Measurements from ENCODE around the gene RCVRN. TPM values are rescaled to one million over a fixed set of nuclear protein-coding genes. Genes with fewer than 3 reads are reported as not detected.

Gene RCVRN
- total RNA-seq, 1 experiment from 2014 or later = not detected

DNA sequence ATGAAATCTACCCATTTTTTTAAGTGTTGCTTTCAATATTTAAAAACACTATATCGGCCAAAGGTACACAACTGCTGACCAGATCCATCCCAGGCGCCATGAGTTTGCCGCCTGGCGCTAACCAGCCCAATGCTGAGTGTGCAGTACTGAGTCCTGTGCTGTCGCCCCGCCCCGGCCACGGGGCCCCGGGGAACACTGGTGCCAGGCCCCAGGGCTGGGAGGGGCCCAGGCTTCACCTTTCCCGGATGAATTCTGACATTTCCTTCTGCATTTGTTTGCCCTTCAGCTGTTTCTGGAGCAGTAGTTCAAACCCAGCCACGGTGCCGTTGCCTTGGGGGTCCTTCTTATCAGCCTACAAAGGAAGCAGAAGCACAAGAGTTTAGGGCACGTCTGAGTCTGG, 37.8 kb upstream of the RCVRN start:
- H3K56ac ChIP-seq (ENCODE audit: insufficient read length, low read depth, low read length) = no peak overlapping the region
- no peaks in the 10 kb centered on the region for H3K27me3 ChIP-seq (ENCODE audit: insufficient read depth, low read length)
- peaks cover 2% of the 10 kb centered on the region for H3K27me3 Mint-ChIP-seq (ENCODE audit: low read depth)
- no peak overlapping the region for H3K9ac ChIP-seq (ENCODE audit: extremely low read depth, insufficient read length, low read length)
- no peak overlapping the region for H2AFZ ChIP-seq (ENCODE audit: low read length)
- H2BK20ac ChIP-seq (ENCODE audit: low read depth, low read length, poor library complexity, severe bottlenecking) = no peak overlapping the region
- no peak overlapping the region for H2BK5ac ChIP-seq (ENCODE audit: insufficient read length, low read length)
- no peak overlapping the region for H2BK120ac ChIP-seq (ENCODE audit: low read depth, low read length, poor library complexity, severe bottlenecking)
- H4K20me1 ChIP-seq (ENCODE audit: control insufficient read depth, insufficient read depth, insufficient read length) = no peaks in the 10 kb centered on the region
- TF ChIP-seq, protein P1, sequence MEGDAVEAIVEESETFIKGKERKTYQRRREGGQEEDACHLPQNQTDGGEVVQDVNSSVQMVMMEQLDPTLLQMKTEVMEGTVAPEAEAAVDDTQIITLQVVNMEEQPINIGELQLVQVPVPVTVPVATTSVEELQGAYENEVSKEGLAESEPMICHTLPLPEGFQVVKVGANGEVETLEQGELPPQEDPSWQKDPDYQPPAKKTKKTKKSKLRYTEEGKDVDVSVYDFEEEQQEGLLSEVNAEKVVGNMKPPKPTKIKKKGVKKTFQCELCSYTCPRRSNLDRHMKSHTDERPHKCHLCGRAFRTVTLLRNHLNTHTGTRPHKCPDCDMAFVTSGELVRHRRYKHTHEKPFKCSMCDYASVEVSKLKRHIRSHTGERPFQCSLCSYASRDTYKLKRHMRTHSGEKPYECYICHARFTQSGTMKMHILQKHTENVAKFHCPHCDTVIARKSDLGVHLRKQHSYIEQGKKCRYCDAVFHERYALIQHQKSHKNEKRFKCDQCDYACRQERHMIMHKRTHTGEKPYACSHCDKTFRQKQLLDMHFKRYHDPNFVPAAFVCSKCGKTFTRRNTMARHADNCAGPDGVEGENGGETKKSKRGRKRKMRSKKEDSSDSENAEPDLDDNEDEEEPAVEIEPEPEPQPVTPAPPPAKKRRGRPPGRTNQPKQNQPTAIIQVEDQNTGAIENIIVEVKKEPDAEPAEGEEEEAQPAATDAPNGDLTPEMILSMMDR (conservative IDR thresholded peaks at IDR 0.05) = no peak
- no peak overlapping the region for H2BK12ac ChIP-seq (ENCODE audit: insufficient read length, low read depth, low read length)
- H3K4me3 Mint-ChIP-seq = no peak overlapping the region
- DNase-seq = no peak
- H3K23me2 ChIP-seq (ENCODE audit: insufficient read length, low read depth, low read length, poor library complexity, severe bottlenecking) = no peaks in the 10 kb centered on the region
- no peak overlapping the region for H3K18ac ChIP-seq (ENCODE audit: insufficient read length, low read depth, low read length)
- H3K9me3 Mint-ChIP-seq = peaks cover 2 to 4% of the 10 kb centered on the region in 2 experiments; a peak in 3 of 5 replicates
- no peak overlapping the region for H3K4ac ChIP-seq (ENCODE audit: low read depth, low read length)
- no peaks in the 10 kb centered on the region for H3K4me1 ChIP-seq (ENCODE audit: insufficient read depth, low read length)
- no peak overlapping the region for H4K5ac ChIP-seq (ENCODE audit: insufficient read length, low read depth, low read length)
- no peak overlapping the region for H4K8ac ChIP-seq (replicated peaks; ENCODE audit: insufficient read length, low read depth, low read length)
- no peak overlapping the region for H3T11ph ChIP-seq (ENCODE audit: low read length)
- no peak overlapping the region for H3K27ac Mint-ChIP-seq
- H3K4me2 ChIP-seq (ENCODE audit: insufficient read depth, insufficient read length, low read length) = no peak overlapping the region
- H4K91ac ChIP-seq (ENCODE audit: insufficient read length, low read depth, low read length) = no peak overlapping the region
- no peak overlapping the region for H2AK5ac ChIP-seq (ENCODE audit: insufficient read length, low read length)
- no peaks in the 10 kb centered on the region for H3K79me2 ChIP-seq (ENCODE audit: insufficient read depth, low read length)
- WGBS (ENCODE audit: extremely low coverage, insufficient read length, low lambda C conversion rate) = no CpG with 5 or more reads among the region's 13 CpGs
- H2BK15ac ChIP-seq (ENCODE audit: low read depth, low read length) = no peak overlapping the region
- H3K27ac ChIP-seq (ENCODE audit: insufficient read length, low read depth, low read length) = no peak overlapping the region
- no peak overlapping the region for H3K23ac ChIP-seq (ENCODE audit: insufficient read length, low read depth, low read length)
- H3K14ac ChIP-seq (ENCODE audit: insufficient read depth, low read length) = no peak overlapping the region
- peaks cover 0 to 9% (median 0%) of the 10 kb centered on the region in 3 experiments; a peak in 2 of 7 replicates for H3K36me3 Mint-ChIP-seq (ENCODE audit: insufficient read depth in 1 of 3, low read depth in 3 of 3)
- no peaks in the 10 kb centered on the region for H3K79me1 ChIP-seq (ENCODE audit: insufficient read depth, low read depth, low read length, poor library complexity, severe bottlenecking)
- H3K4me1 Mint-ChIP-seq = no peaks in the 10 kb centered on the region
- no peaks in the 10 kb centered on the region for H3K9me3 ChIP-seq (ENCODE audit: control insufficient read depth, low read depth, low read length)

Measured in H9 (cell line).